ENCODE measurements around the gene ATXN2.

ATXN2 gene

DNA sequence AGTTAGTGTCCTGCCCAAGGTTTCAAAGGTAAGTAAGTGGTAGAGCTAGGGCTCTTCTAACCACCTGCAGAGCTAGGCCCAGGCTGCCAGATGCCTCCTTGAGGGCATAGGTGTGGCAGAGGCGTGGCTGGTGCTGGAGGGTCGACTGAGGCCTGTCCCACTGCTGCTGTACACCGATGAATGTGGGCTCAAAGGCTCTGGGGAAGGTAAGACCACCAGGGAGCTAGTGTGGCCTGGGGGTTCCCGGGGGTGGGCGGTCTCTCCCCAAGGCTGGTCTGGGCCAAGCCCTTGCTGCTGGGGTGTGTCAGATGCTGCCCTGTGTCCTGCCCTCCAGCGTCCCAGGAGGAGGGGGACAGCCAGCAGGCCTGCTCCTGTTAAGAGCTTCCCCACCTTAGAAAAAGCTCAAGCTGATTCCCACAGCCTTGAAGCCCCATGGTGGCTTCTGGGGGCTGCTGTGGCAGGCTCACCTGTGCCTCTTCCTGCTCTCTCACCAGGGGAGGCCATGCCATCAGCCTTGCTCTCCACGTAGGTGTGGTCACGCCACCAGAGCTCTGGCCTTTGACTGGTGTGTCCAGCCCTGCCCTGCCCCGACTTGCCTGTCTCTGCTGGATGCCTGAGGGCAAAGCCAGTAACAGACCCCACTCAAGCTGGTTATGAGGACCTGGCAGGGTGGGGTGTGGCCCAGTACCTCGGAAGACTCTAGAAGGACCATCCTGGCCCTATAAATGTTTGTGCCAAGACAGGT, 156.6 kb downstream of the ATXN2 start:
- TF ChIP-seq, protein P1, sequence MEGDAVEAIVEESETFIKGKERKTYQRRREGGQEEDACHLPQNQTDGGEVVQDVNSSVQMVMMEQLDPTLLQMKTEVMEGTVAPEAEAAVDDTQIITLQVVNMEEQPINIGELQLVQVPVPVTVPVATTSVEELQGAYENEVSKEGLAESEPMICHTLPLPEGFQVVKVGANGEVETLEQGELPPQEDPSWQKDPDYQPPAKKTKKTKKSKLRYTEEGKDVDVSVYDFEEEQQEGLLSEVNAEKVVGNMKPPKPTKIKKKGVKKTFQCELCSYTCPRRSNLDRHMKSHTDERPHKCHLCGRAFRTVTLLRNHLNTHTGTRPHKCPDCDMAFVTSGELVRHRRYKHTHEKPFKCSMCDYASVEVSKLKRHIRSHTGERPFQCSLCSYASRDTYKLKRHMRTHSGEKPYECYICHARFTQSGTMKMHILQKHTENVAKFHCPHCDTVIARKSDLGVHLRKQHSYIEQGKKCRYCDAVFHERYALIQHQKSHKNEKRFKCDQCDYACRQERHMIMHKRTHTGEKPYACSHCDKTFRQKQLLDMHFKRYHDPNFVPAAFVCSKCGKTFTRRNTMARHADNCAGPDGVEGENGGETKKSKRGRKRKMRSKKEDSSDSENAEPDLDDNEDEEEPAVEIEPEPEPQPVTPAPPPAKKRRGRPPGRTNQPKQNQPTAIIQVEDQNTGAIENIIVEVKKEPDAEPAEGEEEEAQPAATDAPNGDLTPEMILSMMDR (IDR thresholded peaks at IDR 0.05), result no peak
- no peaks in the 10 kb centered on the region for H3K36me3 ChIP-seq (ENCODE audit: control insufficient read depth, insufficient read depth, low read length)

DNA sequence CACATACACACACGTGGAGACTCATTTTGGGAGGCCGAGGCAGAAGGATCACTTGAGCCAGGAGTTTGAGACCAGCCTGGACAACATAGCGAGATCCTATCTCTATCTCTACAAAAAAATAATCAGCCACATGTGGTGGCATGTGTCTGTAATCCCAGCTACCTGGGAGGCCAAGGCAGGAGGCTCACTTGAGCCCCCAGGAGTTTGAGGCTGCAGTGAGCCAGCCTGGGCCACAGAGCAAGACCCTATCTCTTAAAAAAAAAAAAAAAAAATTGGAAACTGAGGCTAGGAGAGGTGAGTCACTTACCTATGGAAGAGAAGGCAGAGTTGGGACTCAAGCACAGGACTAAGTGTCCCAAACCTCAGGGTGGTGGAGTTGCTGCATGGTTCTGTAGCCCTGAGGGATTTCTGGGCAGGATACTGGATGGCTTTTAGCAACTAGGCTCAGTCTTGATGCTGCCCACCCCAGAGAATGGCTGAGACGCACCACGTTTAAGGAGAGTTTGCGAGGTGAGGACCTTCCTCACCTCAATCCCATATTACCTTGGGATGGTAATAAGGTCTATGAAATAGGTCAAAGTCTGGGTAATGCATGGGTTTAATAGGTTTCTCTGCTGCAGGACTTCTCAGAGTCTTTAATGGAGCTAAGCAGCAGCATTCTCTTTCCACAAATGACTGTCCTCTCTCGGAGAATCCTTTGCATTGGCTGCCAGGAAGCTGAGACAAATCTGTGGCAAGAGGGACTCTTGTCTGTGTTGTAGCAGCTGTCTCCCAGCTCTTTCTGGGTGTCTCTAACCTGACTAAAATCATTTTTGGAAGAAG, 157.8 kb downstream of the ATXN2 start:
- Histone ChIP-seq H3K9me3 (ENCODE audit: control insufficient read depth, low read length) (no peaks in the 10 kb centered on the region), H3K27me3 (ENCODE audit: control insufficient read depth, insufficient read depth, low read length) (no peaks in the 10 kb centered on the region), H3K79me2 (peaks cover 7% of the 10 kb centered on the region), H3K27ac (no peak overlapping the region), H2AFZ (no peak overlapping the region), H3K4me3 (ENCODE audit: low read depth, low read length) (no peak overlapping the region), H3K9ac (no peak overlapping the region), H3K4me2 (ENCODE audit: low read length) (no peak overlapping the region), H3K4me1 (peaks cover 19% of the 10 kb centered on the region), H3K36me3 (ENCODE audit: control insufficient read depth, insufficient read depth, low read length) (no peaks in the 10 kb centered on the region)
- TF ChIP-seq, protein P1 (IDR thresholded peaks at IDR 0.05), result no peak

More for the DNA sequence above, 156.6 kb downstream of the ATXN2 start:
- Histone ChIP-seq H3K4me2 (ENCODE audit: low read length) (no peak overlapping the region), H3K4me3 (ENCODE audit: low read depth, low read length) (no peak overlapping the region), H3K27me3 (ENCODE audit: control insufficient read depth, insufficient read depth, low read length) (no peaks in the 10 kb centered on the region), H3K9ac (no peak overlapping the region), H2AFZ (no peak overlapping the region), H3K4me1 (peaks cover 19% of the 10 kb centered on the region), H3K79me2 (peaks cover 5% of the 10 kb centered on the region), H3K9me3 (ENCODE audit: control insufficient read depth, low read length) (no peaks in the 10 kb centered on the region), H3K27ac (no peak overlapping the region)

DNA sequence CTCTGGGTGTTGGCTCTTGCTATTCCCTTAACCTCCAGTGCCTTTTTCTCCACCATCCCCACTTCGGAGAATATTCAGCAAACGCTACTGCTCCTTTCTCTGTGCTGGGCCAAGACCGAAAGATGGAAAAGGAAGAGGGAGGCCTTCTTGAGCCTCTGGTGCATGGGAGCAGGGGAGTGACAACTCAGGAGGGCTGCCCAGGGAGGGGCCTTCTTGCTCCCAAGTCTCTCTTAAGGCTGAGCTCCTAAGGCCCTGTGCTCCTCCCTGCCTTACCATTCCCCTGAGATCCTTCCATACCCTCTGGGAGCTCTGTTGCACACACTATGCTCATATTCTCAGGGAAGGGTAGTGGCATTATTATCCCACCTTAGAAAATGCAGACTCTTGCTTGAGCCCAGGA, 158.5 kb downstream of the ATXN2 start:
- Histone ChIP-seq H3K4me3 (ENCODE audit: low read depth, low read length) (no peak overlapping the region), H3K79me2 (peaks cover 7% of the 10 kb centered on the region), H3K9me3 (ENCODE audit: control insufficient read depth, low read length) (no peaks in the 10 kb centered on the region), H2AFZ (no peak overlapping the region), H3K9ac (no peak overlapping the region), H3K4me1 (peaks cover 16% of the 10 kb centered on the region), H3K27ac (no peak overlapping the region), H3K27me3 (ENCODE audit: control insufficient read depth, insufficient read depth, low read length) (no peaks in the 10 kb centered on the region), H3K4me2 (ENCODE audit: low read length) (no peak overlapping the region), H3K36me3 (ENCODE audit: control insufficient read depth, insufficient read depth, low read length) (no peaks in the 10 kb centered on the region)
- TF ChIP-seq, protein P1 (IDR thresholded peaks at IDR 0.05), result no peak

DNA sequence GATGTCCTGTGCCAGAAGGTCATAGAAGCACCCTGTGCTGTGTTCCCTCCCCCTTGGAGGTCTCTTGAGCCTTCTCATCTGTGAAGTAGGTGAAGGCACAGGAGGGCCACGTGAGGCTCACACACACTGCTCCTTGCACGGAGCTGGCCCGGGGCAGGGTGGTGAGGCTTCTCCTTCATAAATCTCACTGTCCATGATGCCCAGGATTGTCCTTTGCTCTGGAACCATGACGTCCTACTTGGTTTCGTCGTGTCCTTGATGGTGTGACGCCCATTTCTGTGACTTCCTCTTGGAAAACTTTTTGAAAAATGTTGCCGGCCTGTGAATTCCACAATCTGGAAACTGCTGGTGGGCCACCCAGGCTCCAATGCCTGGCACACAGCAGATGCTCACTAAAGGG, 159.0 kb downstream of the ATXN2 start:
- no peaks in the 10 kb centered on the region for H3K9me3 ChIP-seq (ENCODE audit: control insufficient read depth, low read length)
- H3K27ac ChIP-seq, result peak overlapping the region; percentile 3
- no peak overlapping the region for H3K9ac ChIP-seq
- H2AFZ ChIP-seq, result no peak overlapping the region
- peaks cover 7% of the 10 kb centered on the region for H3K79me2 ChIP-seq
- peaks cover 11% of the 10 kb centered on the region for H3K4me1 ChIP-seq
- TF ChIP-seq, protein P1 (IDR thresholded peaks at IDR 0.05), result no peak
- no peaks in the 10 kb centered on the region for H3K27me3 ChIP-seq (ENCODE audit: control insufficient read depth, insufficient read depth, low read length)
- no peak overlapping the region for H3K4me3 ChIP-seq (ENCODE audit: low read depth, low read length)
- no peaks in the 10 kb centered on the region for H3K36me3 ChIP-seq (ENCODE audit: control insufficient read depth, insufficient read depth, low read length)
- H3K4me2 ChIP-seq (ENCODE audit: low read length), result no peak overlapping the region
